ENCODE results near the gene SNAP25.

SNAP25 gene

GRCh38 chr20:10240655-10241054 lies 22.0 kb downstream of the SNAP25 start:
- CTCF ChIA-PET: interaction anchor here (1.0 to 1.6 kb wide), 2 partner anchors 9 to 12 kb away, joined by 3 read pairs; no protein-coding TSS in a partner anchor
- no peak for TF ChIP-seq CTCF (IDR thresholded peaks at IDR 0.05; ENCODE audit: control extremely low read depth, extremely low read depth, low read depth, missing control alignments)
- DNase-seq (ENCODE audit: extremely low spot score): no peak
- POLR2A ChIA-PET: no interaction called here

- no peak for DNase-seq (ENCODE audit: extremely low spot score)
- ChIA-PET POLR2A (no interaction called here), CTCF (no interaction called here)
- no peak for TF ChIP-seq CTCF (IDR thresholded peaks at IDR 0.05; ENCODE audit: control extremely low read depth, extremely low read depth, low read depth, missing control alignments)
Observed at GRCh38 chr20:10242166-10242565, 23.5 kb downstream of the SNAP25 start.

GRCh38 chr20:10247440-10247839 lies 28.8 kb downstream of the SNAP25 start:
- DNase-seq (ENCODE audit: extremely low spot score): no peak
- ChIA-PET CTCF (interaction anchor here (1.0 kb wide), 1 partner anchor 18 kb away, joined by 4 read pairs; no protein-coding TSS in a partner anchor), POLR2A (no interaction called here)
- TF ChIP-seq CTCF (IDR thresholded peaks at IDR 0.05; ENCODE audit: control extremely low read depth, extremely low read depth, low read depth, missing control alignments): no peak

GRCh38 chr20:10249048-10249770 lies 30.6 kb downstream of the SNAP25 start:
- no peak for TF ChIP-seq CTCF (IDR thresholded peaks at IDR 0.05; ENCODE audit: control extremely low read depth, extremely low read depth, low read depth, missing control alignments)
- ChIA-PET POLR2A (no interaction called here), CTCF (interaction anchor here (1.2 to 1.3 kb wide), 2 partner anchors 8 to 17 kb away, joined by 3 to 4 read pairs; no protein-coding TSS in a partner anchor)
- no peak for DNase-seq (ENCODE audit: extremely low spot score)

GRCh38 chr20:10249822-10250221 lies 31.2 kb downstream of the SNAP25 start:
- TF ChIP-seq CTCF (IDR thresholded peaks at IDR 0.05; ENCODE audit: control extremely low read depth, extremely low read depth, low read depth, missing control alignments): no peak
- CTCF ChIA-PET: interaction anchor here (1.0 to 1.3 kb wide), 3 partner anchors 9 to 17 kb away, joined by 3 to 4 read pairs (median 3); no protein-coding TSS in a partner anchor
- no peak for DNase-seq (ENCODE audit: extremely low spot score)
- POLR2A ChIA-PET: no interaction called here

- ChIA-PET CTCF (no interaction called here), POLR2A (no interaction called here)
- DNase-seq (ENCODE audit: extremely low spot score): no peak
- no peak for TF ChIP-seq CTCF (IDR thresholded peaks at IDR 0.05; ENCODE audit: control extremely low read depth, extremely low read depth, low read depth, missing control alignments)
Observed at GRCh38 chr20:10250902-10251301, 32.3 kb downstream of the SNAP25 start.

All from GM10248 (cell line).